Mesenteric fat pad (tissue), 1 donor: Measurements from ENCODE around the gene ADCY3. TPM values are rescaled to one million over a fixed set of nuclear protein-coding genes. Genes with fewer than 3 reads are reported as not detected.

Experiments used
- DNase-seq: peaks from one replicate; pipeline ENCODE4 v3.0.0-alpha.2; 2020; ENCODE audit warnings: low spot score
- total RNA-seq: library from RNA; stranded (reverse); fragmentation: NEBNext Ultra II Directional; extraction: Animal tissue kit (Norgen Biotek cat#: 25700); gene quantifications from one replicate; pipeline ENCODE4 v1.2.1, GENCODE V29; 2021
- donor health status: DM: yes; HTN: yes; CAD: no.

The ADCY3 gene
- total RNA-seq, 1 donor from 2014 or later = 216 TPM

- DNase-seq = no peak
These were observed 149.0 kb downstream of the ADCY3 start for GRCh38 chr2:24771061-24771460.

Other genes with a start within 250 kb of the ADCY3 start
- gene PTRHD1, start 126.8 kb downstream of the ADCY3 start, total RNA-seq = 12.9 TPM
- gene CENPO, start 126.8 kb downstream of the ADCY3 start, total RNA-seq = 3.7 TPM
- gene DNAJC27, start 51.7 kb upstream of the ADCY3 start, total RNA-seq = 10.5 TPM
- 2.0 TPM for gene EFR3B, start 121.8 kb upstream of the ADCY3 start, total RNA-seq
- 3.4 TPM for gene POMC, start 248.3 kb upstream of the ADCY3 start, total RNA-seq